Stimulated activated CD8-positive, alpha-beta memory T cell treated with anti-CD3 and anti-CD28 coated beads, Interleukin-12 subunit alpha, Interleukin-12 subunit beta, amount 100 ng/mL, for 24 hours (primary cell): Measurements from ENCODE around the gene ADAMTS12.
"Not testable (repeated sequence)": the region's sequence is repeated elsewhere in the genome, so short reads cannot be mapped to it uniquely, and the experiment has no call there.

Source experiments
- DNase-seq: peaks from one replicate; pipeline ENCODE4 v3.0.0-alpha.2; 2020; ENCODE audit errors: extremely low read depth

Gene ADAMTS12

GRCh38 chr5:33530183-33531036, 361.4 kb downstream of the ADAMTS12 start:
- no peak for DNase-seq

- no peak for DNase-seq
Observed at GRCh38 chr5:33527696-33528095, 364.1 kb downstream of the ADAMTS12 start.

DNA sequence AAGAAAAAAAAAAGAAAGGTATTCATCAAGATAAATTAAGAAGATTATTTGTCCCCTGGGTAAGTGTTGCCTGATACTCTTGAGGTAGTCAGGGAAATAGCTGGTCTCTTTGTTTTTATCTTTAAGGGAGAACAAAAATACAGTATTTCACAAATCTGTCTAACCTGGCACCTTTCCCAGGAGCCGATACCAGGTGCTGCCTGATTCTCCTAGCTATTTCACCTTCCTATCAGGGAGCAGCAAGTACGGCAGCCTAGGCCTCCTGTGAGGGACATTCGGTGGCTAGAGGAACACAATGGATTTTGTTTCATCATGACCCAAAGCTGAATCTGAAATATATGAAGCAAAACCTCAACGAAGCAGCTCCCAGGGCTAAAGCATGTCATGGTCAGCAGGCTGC, 365.0 kb downstream of the ADAMTS12 start:
- DNase-seq = no peak

DNA sequence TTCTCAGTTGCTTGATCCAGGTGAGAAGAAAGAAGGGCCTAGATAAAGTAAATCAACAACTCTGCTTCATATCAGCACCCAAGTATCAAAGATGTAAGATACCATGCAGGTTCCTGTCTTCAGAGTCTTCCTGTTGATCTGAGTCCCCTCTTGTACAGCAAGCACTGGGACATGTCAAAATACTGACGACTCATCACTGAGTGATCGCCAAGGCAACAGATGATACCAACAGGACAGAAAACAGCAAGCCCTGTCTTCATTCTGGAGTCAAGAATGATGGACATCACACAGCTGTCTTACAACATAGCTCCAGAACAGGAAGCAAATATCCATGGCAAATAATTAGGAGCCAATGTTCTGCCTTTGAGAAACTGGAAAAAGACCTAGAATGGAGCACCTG, 367.3 kb downstream of the ADAMTS12 start:
- DNase-seq = no peak

DNA sequence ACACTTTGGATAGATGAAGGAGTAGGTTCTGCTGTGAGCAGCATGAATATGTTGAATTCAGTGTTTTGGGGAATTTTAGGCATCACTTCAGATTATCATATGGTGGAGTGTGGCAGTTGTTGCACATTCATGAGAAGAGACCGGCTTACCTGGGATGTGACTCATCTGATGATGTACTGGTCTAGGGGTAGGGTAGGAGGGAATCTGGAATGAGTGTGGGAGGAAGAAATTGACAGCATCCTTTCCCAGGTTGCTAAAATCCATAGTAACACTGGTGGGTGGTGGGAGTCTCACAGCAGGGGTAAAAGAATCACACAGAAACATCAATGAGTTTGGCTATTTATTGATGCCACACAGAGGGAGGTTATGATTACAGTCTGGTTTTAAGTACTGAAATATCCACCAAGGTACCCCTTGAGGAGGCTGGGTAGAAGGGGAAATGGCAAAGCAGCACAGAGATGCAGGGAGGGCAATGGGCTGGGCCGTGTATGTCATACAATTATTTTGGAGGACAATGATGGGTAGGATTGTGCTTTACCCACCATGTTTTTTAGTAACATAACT, 368.5 kb downstream of the ADAMTS12 start:
- DNase-seq = no peak

- no peak for DNase-seq
Observed at GRCh38 chr5:33516421-33516820, 375.4 kb downstream of the ADAMTS12 start.

DNA sequence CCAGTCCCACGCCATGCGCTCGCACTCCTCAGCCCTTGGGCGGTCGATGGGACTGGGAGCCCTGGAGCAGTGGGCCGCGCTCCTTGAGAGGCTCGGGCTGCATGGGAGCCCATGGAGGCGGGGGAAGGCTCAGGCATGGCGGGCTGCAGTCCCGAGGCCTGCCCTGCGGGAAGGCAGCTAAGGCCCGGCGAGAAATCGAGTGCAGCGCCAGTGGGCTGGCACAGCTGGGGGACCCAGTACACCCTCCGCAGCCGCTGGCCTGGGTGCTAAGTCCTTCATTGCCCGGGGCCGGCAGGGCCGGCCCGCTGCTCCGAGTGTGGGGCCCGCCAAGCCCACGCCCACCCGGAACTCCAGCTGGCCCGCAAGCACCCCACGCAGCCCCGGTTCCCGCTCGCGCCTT, 376.4 kb downstream of the ADAMTS12 start:
- not testable (repeated sequence) for DNase-seq

GRCh38 chr5:33513462-33514185, 378.2 kb downstream of the ADAMTS12 start:
- no peak for DNase-seq

GRCh38 chr5:33509036-33509435, 382.8 kb downstream of the ADAMTS12 start:
- no peak for DNase-seq

- DNase-seq = no peak
Observed at GRCh38 chr5:33507426-33507825, 384.4 kb downstream of the ADAMTS12 start.

GRCh38 chr5:33504570-33504969, 387.2 kb downstream of the ADAMTS12 start:
- DNase-seq = no peak

DNA sequence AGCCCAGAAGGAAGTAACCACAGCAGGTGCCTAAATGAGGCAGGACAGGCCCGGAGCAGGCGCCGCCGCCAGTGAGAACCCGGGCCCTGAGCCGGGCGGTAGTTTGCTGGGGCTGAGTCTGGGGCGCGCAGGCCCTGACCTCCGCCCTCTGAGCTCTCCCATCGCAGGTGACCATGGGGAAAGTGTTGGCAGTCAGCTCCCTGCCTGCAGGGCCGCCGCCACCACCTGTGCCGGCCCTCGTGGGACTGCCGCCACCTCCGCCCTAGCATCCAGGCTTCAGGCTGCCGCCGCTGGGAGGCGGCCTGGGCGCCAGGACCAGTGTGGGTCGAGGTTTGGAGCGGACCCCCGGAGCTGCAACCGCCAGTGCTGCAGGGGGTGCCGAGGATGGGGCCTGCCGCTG, 389.9 kb downstream of the ADAMTS12 start:
- no peak for DNase-seq

DNA sequence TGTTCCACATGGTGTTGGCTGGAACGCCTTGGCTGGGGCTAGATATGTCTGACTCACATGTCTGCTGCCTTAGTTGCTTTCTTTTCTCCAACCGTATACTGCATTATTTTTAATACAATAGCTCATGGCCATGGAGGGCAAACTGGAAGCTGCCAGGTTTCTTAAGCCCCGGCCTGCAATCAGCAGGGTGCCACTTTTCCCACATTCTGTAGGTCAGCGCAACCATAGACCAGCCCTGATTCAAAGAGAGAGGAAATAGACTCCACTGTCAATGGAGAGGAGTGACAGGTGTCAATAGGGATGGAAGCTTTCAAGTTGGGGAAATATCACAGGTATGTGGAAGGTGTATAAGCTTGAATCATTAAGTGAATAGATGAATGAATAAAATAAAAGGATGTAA, 390.5 kb downstream of the ADAMTS12 start:
- DNase-seq = no peak

- DNase-seq = no peak
Observed at GRCh38 chr5:33494466-33494865, 397.3 kb downstream of the ADAMTS12 start.

GRCh38 chr5:33491941-33492340, 399.8 kb downstream of the ADAMTS12 start:
- no peak for DNase-seq

DNA sequence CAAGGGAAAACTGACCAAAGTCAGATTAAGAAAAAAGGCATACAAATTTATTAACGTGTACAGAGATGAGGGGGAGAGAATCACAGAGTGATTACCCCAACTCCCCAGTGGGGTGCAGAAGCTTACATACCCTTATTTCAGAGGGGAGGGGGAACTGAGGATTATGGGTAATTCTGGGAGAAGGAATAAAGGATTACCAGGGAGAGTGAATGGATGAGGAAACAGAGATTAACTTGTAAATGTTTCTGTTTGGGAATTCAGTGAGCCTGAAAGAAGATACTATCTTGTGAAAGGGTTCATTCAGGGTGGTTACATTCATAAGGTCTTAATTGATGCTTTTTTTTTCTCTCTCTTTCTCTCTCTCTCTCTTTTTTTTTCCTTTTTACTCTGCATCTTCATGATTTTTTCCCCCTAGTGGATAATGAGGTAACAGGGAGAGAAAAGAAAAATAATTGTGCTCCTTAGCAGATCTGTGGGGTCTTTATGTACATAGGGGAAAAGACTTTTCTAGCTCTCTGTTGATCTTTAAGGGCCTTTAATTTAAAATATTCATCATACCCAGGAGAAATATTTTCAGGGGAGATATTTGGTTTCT, 401.6 kb downstream of the ADAMTS12 start:
- DNase-seq = no peak

DNA sequence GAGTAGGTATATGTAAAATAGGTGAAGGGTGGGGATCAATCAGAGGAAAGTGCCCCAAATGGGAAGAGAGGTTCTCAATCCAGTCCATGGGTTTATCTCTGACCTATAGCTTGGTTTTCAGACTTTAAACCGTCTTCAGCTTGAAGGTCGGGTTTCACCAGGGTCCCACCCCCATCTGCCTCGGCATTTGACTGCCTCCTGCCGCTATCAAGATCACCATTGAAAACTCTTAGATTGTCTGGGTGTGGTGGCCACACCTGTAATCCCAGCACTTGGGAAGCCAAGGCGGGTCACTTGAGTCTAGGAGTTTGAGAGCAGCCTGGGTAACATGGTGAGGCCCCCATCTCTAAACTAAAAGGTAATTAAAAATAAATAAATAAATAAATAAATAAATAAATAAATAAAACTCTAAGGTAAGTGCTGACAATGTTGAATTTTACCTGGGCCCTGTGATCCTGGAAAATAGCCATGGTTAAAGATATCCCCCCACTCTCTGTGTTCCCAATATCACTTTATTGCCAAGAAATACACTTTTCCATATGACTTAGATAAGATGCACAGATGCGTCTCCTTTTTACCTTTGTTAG, 402.2 kb downstream of the ADAMTS12 start:
- no peak for DNase-seq

GRCh38 chr5:33488558-33489355, 403.0 kb downstream of the ADAMTS12 start:
- DNase-seq = no peak

DNA sequence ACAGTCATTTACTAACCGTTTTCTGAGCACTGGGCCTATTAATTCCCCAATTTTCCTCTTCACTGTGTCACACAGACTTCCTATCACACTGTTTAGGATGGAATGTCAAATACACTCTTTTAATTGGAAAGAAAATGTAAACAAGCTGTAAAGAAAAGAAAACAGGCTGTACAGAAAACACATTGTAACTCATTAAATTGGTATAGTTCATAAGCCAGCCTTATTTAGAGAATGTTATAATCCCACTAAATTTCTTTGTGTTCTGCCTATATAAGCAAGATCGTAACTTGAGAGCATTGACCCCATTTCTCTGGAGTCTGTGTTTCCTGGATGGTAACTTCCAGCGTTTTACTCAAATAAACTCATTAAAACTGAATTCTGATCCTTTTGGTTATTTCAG, 404.6 kb downstream of the ADAMTS12 start:
- no peak for DNase-seq

GRCh38 chr5:33482335-33482734, 409.5 kb downstream of the ADAMTS12 start:
- DNase-seq = no peak

DNA sequence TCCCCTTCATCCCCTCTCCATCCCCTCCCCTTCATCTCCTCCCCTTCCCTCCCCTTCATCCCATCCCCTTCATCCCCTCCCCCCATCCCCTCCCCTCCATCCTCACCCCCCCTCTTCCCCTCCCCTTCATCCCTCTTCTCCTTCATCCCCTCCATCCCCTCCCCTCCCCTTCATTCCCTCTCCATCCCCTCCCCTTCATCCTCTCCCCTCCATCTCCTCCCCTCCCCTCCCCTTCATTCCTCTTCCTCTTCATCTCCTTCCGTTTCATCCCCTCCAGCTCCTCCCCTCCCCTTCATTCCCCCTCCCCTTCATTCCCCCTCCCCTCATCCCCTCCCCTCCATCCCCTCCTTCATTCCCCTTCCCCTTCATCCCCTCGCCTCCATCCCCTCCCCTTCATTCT, 410.9 kb downstream of the ADAMTS12 start:
- DNase-seq = no peak
